Tibial artery (tissue), 4 donors: ENCODE data around the gene SYPL1.

ENCODE experiments used
- DNase-seq, 2 donors: peaks; one replicate each; pipeline ENCODE4 v3.0.0-alpha.2; 2019
- H3K27ac ChIP-seq, 2 donors: fragments of 200-600 bp; sonication (generic) in 1 of 2; 1 replicate in 1 of 2; 2 replicates in 1 of 2; pipeline ENCODE4 v1.5.1; 2018 to 2019; ENCODE audit warnings: mild to moderate bottlenecking in 1 of 2
- H3K27me3 ChIP-seq, 2 donors: fragments of 200-600 bp; sonication (generic) in 1 of 2; one replicate each; pipeline versions ENCODE4 v1.5.1 to v1.6.0; 2016 to 2019
- H3K36me3 ChIP-seq, 3 donors: fragments of 200-600 bp; sonication (generic) in 2 of 3; one replicate each; pipeline ENCODE4 v1.5.1; 2016 to 2019; ENCODE audit warnings: mild to moderate bottlenecking in 2 of 3
- H3K4me1 ChIP-seq, 4 donors: fragments of 200-600 bp; sonication (generic) in 2 of 4; 1 replicate in 3 of 4; 2 replicates in 1 of 4; pipeline ENCODE4 v1.5.1; 2016 to 2019
- H3K4me3 ChIP-seq, 2 donors: fragments of 200-600 bp; sonication (generic) in 1 of 2; 1 replicate in 1 of 2; 2 replicates in 1 of 2; pipeline ENCODE4 v1.5.1; 2018 to 2019; ENCODE audit warnings: mild to moderate bottlenecking in 2 of 2
- H3K9me3 ChIP-seq, 3 donors: fragments of 200-600 bp; sonication (generic) in 1 of 3; one replicate each; pipeline ENCODE4 v1.5.1; 2016 to 2019
- CTCF ChIP-seq, 2 experiments: fragments of 200-600 bp in 1 of 2; fragments of 450-650 bp in 1 of 2; IDR thresholded peaks; one replicate each; pipeline ENCODE4 v1.5.1; 2017 to 2019; ENCODE audit warnings: antibody characterized with exemption in 2 of 2, mild to moderate bottlenecking in 1 of 2, moderate library complexity in 1 of 2
- intact Hi-C: fragments of 100-400 bp; cut with DNase I; formaldehyde crosslinking; loops from one replicate; pipeline ENCODE4 v1.15.0; 2023; ENCODE audit warnings: low total_unique reads

The SYPL1 gene

GRCh38 chr7:106041140-106041717 lies 70.9 kb downstream of the SYPL1 start:
- Histone ChIP-seq H3K4me1 (peaks cover 0 to 8% (median 2%) of the 10 kb centered on the region in 4 donors), H3K36me3 (no peaks in the 10 kb centered on the region), H3K4me3 (no peak overlapping the region), H3K9me3 (no peaks in the 10 kb centered on the region), H3K27ac (no peak overlapping the region), H3K27me3 (peaks cover 0 to 8% of the 10 kb centered on the region in 2 donors)
- intact Hi-C loops, result loop anchor here (5.0 to 10.0 kb wide), 3 partner anchors 166 to 389 kb away; partner anchors contain the start of gene ATXN7L1
- no peak for DNase-seq
- TF ChIP-seq CTCF (IDR thresholded peaks at IDR 0.05), result peak; percentile 48 to 72
